ENCODE results near the gene GALM. TPM values are rescaled to one million over a fixed set of nuclear protein-coding genes. Genes with fewer than 3 reads are reported as not detected.

GALM gene
- polyA plus RNA-seq (2013, experiment 1 of 2) = 8.6 TPM
- polyA plus RNA-seq (2013, experiment 2 of 2) = 9.9 TPM

DNA sequence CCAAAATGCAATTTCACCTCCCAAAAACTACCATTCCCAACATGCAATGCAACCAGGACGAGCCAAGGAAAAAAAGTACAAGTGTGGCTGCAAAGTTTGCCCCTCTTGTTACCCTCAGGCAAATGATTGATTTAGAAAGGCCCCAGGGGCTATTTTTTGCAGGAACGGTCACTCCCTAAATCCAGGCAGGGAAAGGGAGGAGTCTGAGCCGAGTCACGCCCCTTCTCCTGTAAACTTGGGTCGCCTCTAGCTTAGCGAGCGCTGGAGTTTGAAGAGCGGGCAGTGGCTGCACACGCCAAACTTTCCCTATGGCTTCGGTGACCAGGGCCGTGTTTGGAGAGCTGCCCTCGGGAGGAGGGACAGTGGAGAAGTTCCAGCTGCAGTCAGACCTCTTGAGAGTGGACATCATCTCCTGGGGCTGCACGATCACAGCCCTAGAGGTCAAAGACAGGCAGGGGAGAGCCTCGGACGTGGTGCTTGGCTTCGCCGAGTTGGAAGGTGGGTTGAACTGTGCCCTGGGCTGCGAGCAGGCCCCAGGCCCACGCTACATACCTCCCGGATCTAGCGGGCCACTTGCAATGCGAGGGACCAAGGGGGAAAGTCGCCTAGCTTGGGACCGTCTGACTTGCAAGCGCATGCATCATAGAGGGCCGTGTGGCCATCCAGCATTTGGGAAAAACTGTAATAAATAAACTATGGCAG is at the start of gene GALM:
TSS of gene GALM (plus strand) at position 261 of the 702 bp plus-strand sequence. CDS start at position 309, 48 bp downstream.
- peak within 1 kb of the TSS; percentile 73 for H3K9ac ChIP-seq (ENCODE audit: low read depth, low read length)
- no peak within 1 kb of the TSS for H3K27ac ChIP-seq (ENCODE audit: low read depth, low read length)
- WGBS = 2% methylated on average over 26 of the region's 26 CpGs
- peaks cover 14% of the 10 kb centered on the region for H3K4me1 ChIP-seq (ENCODE audit: insufficient read depth, low read length)
- no peaks in the 10 kb centered on the region for H3K9me3 ChIP-seq (ENCODE audit: insufficient read depth, low read depth, low read length)
- no peaks in the 10 kb centered on the region for H3K27me3 ChIP-seq (ENCODE audit: insufficient read depth, low read length)
- peak within 1 kb of the TSS; percentile 76 for H3K4me3 ChIP-seq (ENCODE audit: low read length)
- no peaks in the 10 kb centered on the region for H3K36me3 ChIP-seq (ENCODE audit: insufficient read depth, low read length)

DNA sequence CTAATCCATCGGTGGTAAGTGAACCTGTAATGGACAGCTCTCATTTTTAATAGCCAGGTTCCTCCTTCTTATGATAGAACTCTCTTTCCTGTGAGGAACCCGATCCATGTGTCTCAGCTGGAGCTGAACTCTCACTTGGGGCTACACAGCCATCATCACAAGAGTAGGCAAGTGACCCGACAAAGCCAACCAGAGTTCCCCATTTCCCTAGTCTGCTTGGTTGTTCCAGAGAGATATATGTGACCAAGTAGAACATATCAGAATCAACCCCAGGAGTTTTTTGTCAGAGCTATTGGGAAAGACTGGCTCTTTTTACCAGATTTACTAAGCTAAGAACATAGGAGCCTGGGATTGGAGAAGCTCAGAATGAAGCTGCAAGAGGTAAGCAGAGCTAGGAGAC is 48.6 kb upstream of the GALM start:
- peaks cover 8% of the 10 kb centered on the region for H3K4me1 ChIP-seq (ENCODE audit: insufficient read depth, low read length)
- H3K9ac ChIP-seq (ENCODE audit: low read depth, low read length) = no peak overlapping the region
- no peaks in the 10 kb centered on the region for H3K36me3 ChIP-seq (ENCODE audit: insufficient read depth, low read length)
- no peak overlapping the region for H3K27ac ChIP-seq (ENCODE audit: low read depth, low read length)
- WGBS = 97% methylated on average over 3 of the region's 3 CpGs
- H3K9me3 ChIP-seq (ENCODE audit: insufficient read depth, low read depth, low read length) = 0 out of 2 replicates have a peak, but pooled peaks cover 2% of the 10 kb centered on the region
- H3K27me3 ChIP-seq (ENCODE audit: insufficient read depth, low read length) = no peaks in the 10 kb centered on the region
- H3K4me3 ChIP-seq (ENCODE audit: low read length) = no peak overlapping the region

DNA sequence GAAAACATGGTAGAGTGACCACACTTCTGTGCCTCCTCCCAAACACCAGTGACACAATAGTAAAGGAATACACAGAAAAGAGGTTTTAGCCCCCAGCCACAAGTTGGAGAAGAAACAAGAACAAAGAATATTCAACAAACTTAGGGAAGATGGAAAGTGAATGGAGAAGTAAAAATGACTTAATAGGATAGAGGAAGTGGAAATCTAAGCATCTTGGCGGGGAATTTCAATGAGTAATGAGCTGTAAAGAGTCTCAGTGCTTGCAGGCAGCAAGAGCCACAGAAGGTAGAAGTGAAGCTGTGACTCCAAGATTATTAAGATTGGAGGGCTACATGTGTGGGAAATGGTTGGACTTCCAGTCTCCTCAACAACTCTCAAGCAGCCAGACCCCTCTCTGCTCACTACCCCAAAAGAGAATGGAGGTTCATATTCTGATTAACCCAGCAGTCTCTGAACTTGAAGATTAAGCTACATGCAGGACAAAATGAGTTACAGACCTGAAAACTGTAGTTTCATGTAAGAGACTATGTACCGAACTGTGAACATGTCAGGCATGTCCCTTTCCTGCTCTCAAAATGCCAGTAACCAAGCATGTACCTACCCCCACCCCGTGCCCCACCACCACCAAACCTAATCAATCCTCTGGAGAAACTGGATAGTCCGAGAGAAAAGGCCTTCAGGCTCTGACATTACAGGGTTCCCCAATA is 46.3 kb upstream of the GALM start:
- 86% methylated on average over 4 of the region's 4 CpGs for WGBS
- Histone ChIP-seq H3K36me3 (ENCODE audit: insufficient read depth, low read length) (no peaks in the 10 kb centered on the region), H3K27me3 (ENCODE audit: insufficient read depth, low read length) (no peaks in the 10 kb centered on the region), H3K9me3 (ENCODE audit: insufficient read depth, low read depth, low read length) (0 out of 2 replicates have a peak, but pooled peaks cover 2% of the 10 kb centered on the region), H3K27ac (ENCODE audit: low read depth, low read length) (no peak overlapping the region), H3K4me1 (ENCODE audit: insufficient read depth, low read length) (no peaks in the 10 kb centered on the region), H3K4me3 (ENCODE audit: low read length) (no peak overlapping the region), H3K9ac (ENCODE audit: low read depth, low read length) (no peak overlapping the region)

DNA sequence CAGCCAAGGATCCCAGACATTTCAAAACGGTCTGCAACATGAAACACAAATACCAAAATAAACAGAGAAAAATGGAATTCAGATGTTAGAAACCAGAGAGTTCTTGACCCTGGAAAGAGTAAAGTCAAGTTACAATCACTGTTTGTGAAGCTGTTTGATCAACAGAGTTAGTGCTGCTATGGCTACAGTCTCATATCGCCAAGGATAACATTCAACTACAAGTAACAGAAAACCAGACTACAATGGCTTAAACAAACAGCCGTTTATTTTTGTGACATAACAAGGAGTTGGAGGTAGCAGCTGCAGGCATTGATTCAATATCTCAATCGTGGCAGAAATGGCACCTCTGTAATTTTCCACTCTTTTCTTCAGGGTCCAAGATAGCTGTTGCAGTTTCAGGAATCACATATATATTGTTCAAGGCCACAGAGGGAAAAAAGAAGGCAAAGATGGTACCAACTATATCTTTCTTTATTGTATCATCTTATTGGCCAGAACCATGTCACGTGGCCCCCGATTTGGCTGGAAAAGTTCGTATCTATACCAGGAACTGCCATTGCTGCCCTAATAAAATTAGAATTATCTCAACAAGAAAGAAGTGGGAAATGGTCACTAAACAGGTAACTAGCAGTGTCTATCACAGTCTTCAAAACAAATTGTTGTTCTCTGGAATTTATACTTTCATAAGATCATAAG is 45.5 kb upstream of the GALM start:
- H3K27me3 ChIP-seq (ENCODE audit: insufficient read depth, low read length) = no peaks in the 10 kb centered on the region
- H3K4me1 ChIP-seq (ENCODE audit: insufficient read depth, low read length) = no peaks in the 10 kb centered on the region
- 89% methylated on average over 6 of the region's 7 CpGs for WGBS
- no peak overlapping the region for H3K9ac ChIP-seq (ENCODE audit: low read depth, low read length)
- no peaks in the 10 kb centered on the region for H3K36me3 ChIP-seq (ENCODE audit: insufficient read depth, low read length)
- 0 out of 2 replicates have a peak, but pooled peaks cover 2% of the 10 kb centered on the region for H3K9me3 ChIP-seq (ENCODE audit: insufficient read depth, low read depth, low read length)
- no peak overlapping the region for H3K4me3 ChIP-seq (ENCODE audit: low read length)
- no peak overlapping the region for H3K27ac ChIP-seq (ENCODE audit: low read depth, low read length)

DNA sequence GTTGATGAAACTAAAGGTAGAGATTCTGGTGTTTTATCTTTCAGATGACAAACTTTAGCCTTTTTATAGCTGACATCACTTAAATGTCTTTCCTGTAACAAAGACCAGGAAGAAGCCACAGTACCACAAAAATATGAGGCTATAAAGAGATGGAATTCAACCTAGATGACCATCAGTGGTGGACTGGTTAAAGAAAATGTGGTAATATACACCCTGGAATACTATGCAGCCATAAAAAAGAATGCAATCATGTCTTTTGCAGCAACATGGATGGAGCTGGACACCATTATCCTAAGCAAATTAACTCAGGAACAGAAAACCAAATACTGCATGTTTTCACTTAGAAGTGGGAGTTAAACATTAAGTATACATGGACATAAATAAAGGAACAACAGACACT is 44.9 kb upstream of the GALM start:
- no peak overlapping the region for H3K9ac ChIP-seq (ENCODE audit: low read depth, low read length)
- no peaks in the 10 kb centered on the region for H3K27me3 ChIP-seq (ENCODE audit: insufficient read depth, low read length)
- H3K27ac ChIP-seq (ENCODE audit: low read depth, low read length) = no peak overlapping the region
- H3K36me3 ChIP-seq (ENCODE audit: insufficient read depth, low read length) = no peaks in the 10 kb centered on the region
- no peak overlapping the region for H3K4me3 ChIP-seq (ENCODE audit: low read length)
- H3K9me3 ChIP-seq (ENCODE audit: insufficient read depth, low read depth, low read length) = 0 out of 2 replicates have a peak, but pooled peaks cover 2% of the 10 kb centered on the region
- no peaks in the 10 kb centered on the region for H3K4me1 ChIP-seq (ENCODE audit: insufficient read depth, low read length)

DNA sequence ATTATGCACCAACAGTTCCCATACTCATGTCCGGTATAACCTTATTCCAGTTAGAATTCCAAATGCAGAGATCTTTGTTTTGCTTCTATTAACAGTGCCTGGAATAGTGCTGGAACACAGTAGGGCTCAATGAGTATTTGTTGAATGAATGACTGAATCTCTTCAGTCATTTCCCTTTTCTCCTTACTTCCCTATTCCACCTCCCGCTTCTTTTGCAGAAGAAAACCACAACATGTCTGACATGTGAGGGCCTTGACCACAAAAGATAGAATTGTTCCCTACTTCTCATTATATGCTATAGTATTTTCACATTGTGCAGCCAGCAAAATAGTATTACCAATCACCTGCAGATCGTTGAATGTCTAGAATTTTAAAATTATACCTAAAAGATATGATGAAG is 43.7 kb upstream of the GALM start:
- no peaks in the 10 kb centered on the region for H3K36me3 ChIP-seq (ENCODE audit: insufficient read depth, low read length)
- H3K9ac ChIP-seq (ENCODE audit: low read depth, low read length) = no peak overlapping the region
- H3K27ac ChIP-seq (ENCODE audit: low read depth, low read length) = no peak overlapping the region
- H3K4me3 ChIP-seq (ENCODE audit: low read length) = no peak overlapping the region
- 0 out of 2 replicates have a peak, but pooled peaks cover 2% of the 10 kb centered on the region for H3K9me3 ChIP-seq (ENCODE audit: insufficient read depth, low read depth, low read length)
- no peaks in the 10 kb centered on the region for H3K27me3 ChIP-seq (ENCODE audit: insufficient read depth, low read length)
- H3K4me1 ChIP-seq (ENCODE audit: insufficient read depth, low read length) = no peaks in the 10 kb centered on the region
- WGBS = 94% methylated on average over 2 of the region's 3 CpGs

DNA sequence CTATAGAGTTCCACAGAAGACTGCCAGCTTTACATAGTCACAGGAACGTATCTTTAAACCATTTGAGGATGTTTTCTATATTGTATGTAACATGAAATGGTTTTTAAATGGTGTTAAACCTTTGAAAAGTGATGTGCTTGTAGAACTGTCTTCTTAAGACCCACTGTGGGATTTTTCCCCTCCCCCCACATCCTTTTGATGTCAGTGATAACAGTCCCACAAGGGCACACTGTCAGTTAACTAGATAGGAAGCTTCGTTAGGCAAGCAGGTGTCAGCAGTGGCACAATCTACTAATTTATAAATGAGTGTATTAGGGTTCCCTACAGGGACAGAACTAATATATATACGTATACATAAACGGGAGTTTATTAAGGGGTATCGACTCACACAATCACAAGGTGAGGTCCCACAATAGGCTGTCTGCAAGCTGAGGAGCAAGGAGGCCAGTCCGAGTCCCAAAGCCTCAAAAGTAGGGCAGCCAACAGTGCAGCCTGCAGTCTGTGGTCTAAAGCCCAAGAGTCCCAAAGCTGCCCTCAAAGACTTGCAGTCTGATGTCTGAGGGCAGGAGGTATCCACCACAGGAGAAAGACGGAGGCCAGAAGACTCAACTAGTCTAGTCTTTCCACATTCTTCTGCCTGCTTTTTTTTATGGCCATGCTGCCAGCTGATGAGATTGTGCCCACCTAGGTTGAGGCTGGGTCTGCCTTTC is 39.4 kb upstream of the GALM start:
- no peak overlapping the region for H3K27ac ChIP-seq (ENCODE audit: low read depth, low read length)
- H3K9me3 ChIP-seq (ENCODE audit: insufficient read depth, low read depth, low read length) = peaks cover 4% of the 10 kb centered on the region; the same call in 1 of the 2 replicates
- 88% methylated on average over 7 of the region's 7 CpGs for WGBS
- H3K27me3 ChIP-seq (ENCODE audit: insufficient read depth, low read length) = no peaks in the 10 kb centered on the region
- no peaks in the 10 kb centered on the region for H3K4me1 ChIP-seq (ENCODE audit: insufficient read depth, low read length)
- H3K4me3 ChIP-seq (ENCODE audit: low read length) = no peak overlapping the region
- H3K36me3 ChIP-seq (ENCODE audit: insufficient read depth, low read length) = no peaks in the 10 kb centered on the region
- no peak overlapping the region for H3K9ac ChIP-seq (ENCODE audit: low read depth, low read length)

DNA sequence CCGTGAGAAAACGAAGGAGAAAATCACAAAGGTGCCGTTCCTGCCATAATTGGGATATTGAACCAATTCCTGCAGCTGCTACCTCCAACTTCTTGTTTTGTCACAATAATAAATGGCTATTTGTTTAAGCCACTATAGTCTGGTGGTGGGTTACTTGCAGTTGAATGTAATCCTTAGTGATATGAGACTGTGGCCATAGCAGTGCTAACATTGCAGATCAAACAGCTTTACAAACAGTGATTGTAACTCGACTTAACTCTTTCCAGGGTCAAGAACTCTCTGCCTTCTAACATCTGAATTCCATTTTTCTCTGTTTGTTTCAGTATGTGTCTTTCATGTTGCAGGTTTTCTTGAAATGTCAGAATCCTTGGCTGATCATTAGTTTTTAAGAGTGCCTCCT is 38.5 kb upstream of the GALM start:
- Histone ChIP-seq H3K9me3 (ENCODE audit: insufficient read depth, low read depth, low read length) (peaks cover 4% of the 10 kb centered on the region; the same call in 1 of the 2 replicates), H3K36me3 (ENCODE audit: insufficient read depth, low read length) (no peaks in the 10 kb centered on the region), H3K27ac (ENCODE audit: low read depth, low read length) (no peak overlapping the region), H3K4me1 (ENCODE audit: insufficient read depth, low read length) (no peaks in the 10 kb centered on the region), H3K9ac (ENCODE audit: low read depth, low read length) (no peak overlapping the region), H3K4me3 (ENCODE audit: low read length) (no peak overlapping the region), H3K27me3 (ENCODE audit: insufficient read depth, low read length) (no peaks in the 10 kb centered on the region)
- WGBS = 95% methylated on average over 4 of the region's 4 CpGs

DNA sequence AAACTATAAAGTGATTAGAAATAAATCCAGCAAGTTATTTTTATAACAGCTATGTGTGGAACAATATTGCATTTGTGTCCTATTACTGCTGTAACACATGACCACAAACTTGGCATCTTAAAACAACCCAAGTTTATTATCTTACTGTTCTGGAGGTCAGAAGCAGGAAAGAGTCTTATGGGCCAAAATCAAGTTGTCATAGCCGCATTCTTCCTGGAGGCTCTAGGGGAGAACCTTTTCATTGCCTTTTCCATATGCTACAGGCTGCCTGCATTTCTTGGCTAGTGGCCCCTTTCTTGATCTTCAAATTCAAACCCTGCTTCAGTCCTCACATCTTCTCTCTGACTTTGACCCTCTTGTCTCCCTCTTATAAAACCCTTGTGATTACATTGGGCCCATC is 36.2 kb upstream of the GALM start:
- Histone ChIP-seq H3K27ac (ENCODE audit: low read depth, low read length) (no peak overlapping the region), H3K9ac (ENCODE audit: low read depth, low read length) (no peak overlapping the region), H3K36me3 (ENCODE audit: insufficient read depth, low read length) (no peaks in the 10 kb centered on the region), H3K4me3 (ENCODE audit: low read length) (no peak overlapping the region), H3K4me1 (ENCODE audit: insufficient read depth, low read length) (no peaks in the 10 kb centered on the region), H3K9me3 (ENCODE audit: insufficient read depth, low read depth, low read length) (peaks cover 4% of the 10 kb centered on the region; the same call in 1 of the 2 replicates), H3K27me3 (ENCODE audit: insufficient read depth, low read length) (no peaks in the 10 kb centered on the region)
- 97% methylated on average over 1 of the region's 1 CpG for WGBS

DNA sequence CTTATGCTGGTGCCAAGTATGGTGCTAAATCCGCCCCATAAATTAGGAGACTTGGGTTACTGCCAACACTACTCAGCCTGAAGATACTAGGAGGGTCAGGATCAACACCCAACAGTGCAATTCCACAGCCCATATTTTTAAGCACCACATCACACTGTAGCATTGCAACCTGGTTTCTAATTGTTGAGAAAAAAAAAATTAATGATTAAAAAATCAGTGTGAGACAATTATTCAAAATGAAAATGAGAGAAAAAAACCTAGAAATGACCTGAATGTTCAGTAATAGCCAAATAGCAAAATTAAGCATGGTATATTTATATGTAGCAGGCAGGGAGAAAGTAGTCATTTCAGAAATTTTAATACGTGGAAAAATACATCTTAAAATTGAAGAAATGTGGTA is 33.9 kb upstream of the GALM start:
- H3K9me3 ChIP-seq (ENCODE audit: insufficient read depth, low read depth, low read length) = peaks cover 4% of the 10 kb centered on the region; the same call in 1 of the 2 replicates
- H3K4me1 ChIP-seq (ENCODE audit: insufficient read depth, low read length) = no peaks in the 10 kb centered on the region
- no peak overlapping the region for H3K27ac ChIP-seq (ENCODE audit: low read depth, low read length)
- no peaks in the 10 kb centered on the region for H3K36me3 ChIP-seq (ENCODE audit: insufficient read depth, low read length)
- no peak overlapping the region for H3K4me3 ChIP-seq (ENCODE audit: low read length)
- 98% methylated on average over 2 of the region's 2 CpGs for WGBS
- H3K9ac ChIP-seq (ENCODE audit: low read depth, low read length) = no peak overlapping the region
- H3K27me3 ChIP-seq (ENCODE audit: insufficient read depth, low read length) = no peaks in the 10 kb centered on the region
